Suprapubic skin (tissue), 4 donors: ENCODE results near the gene ARSB.

Experiments
- CTCF ChIP-seq, 2 donors: fragments of 200-600 bp in 1 of 2; fragments of 450-650 bp in 1 of 2; sonication (generic) in 1 of 2; IDR thresholded peaks; one replicate each; pipeline ENCODE4 v1.5.1; 2016 to 2019; ENCODE audit warnings: antibody characterized with exemption in 2 of 2, mild to moderate bottlenecking in 1 of 2, moderate library complexity in 1 of 2
- EP300 ChIP-seq: sonication (generic); formaldehyde crosslinking; IDR thresholded peaks from one replicate; pipeline ENCODE4 v1.6.1; 2017; ENCODE audit warnings: antibody characterized with exemption
- POLR2A ChIP-seq, 2 donors: fragments of 450-650 bp; IDR thresholded peaks; one replicate each; pipeline ENCODE4 v1.6.1; 2017; ENCODE audit warnings: antibody characterized with exemption in 2 of 2, mild to moderate bottlenecking in 2 of 2, moderate library complexity in 2 of 2
- POLR2AphosphoS5 ChIP-seq, 3 donors: sonication (generic); formaldehyde crosslinking; IDR thresholded peaks; one replicate each; pipeline ENCODE4 v1.6.1; 2017; ENCODE audit warnings: antibody characterized with exemption in 3 of 3

- TF ChIP-seq POLR2A (IDR thresholded peaks at IDR 0.05) = no peak
- no peak for TF ChIP-seq CTCF (IDR thresholded peaks at IDR 0.05)
- no peak for TF ChIP-seq EP300
- no peak for TF ChIP-seq POLR2AphosphoS5 (IDR thresholded peaks at IDR 0.05)
Observed at GRCh38 chr5:78912811-78913210, 72.3 kb downstream of the ARSB start.
